H7 (cell line): ENCODE results near the gene ACBD6. TPM values are rescaled to one million over a fixed set of nuclear protein-coding genes. Genes with fewer than 3 reads are reported as not detected.

Experiments
- DNase-seq: peaks from one replicate; pipeline ENCODE4 v3.0.0; 2012
- H3K27me3 ChIP-seq: 2 replicates; pipeline ENCODE4 v1.6.0; 2011; ENCODE audit warnings: mild to moderate bottlenecking, low read length; ENCODE audit not compliant: control insufficient read depth, insufficient read depth
- H3K36me3 ChIP-seq: replicated peaks from 2 replicates; pipeline ENCODE4 v1.5.1; 2011; ENCODE audit warnings: low read length; ENCODE audit not compliant: control insufficient read depth, insufficient read depth
- H3K4me3 ChIP-seq: 2 replicates; pipeline ENCODE4 v1.5.1; 2011; ENCODE audit warnings: low read depth, mild to moderate bottlenecking, control low read depth, low read length, moderate library complexity; ENCODE audit not compliant: insufficient read depth
- total RNA-seq: library from RNA; depleted of rRNA; stranded (reverse); fragments of >200 nt; shearing (Covaris generic); gene quantifications from 2 replicates; pipeline ENCODE4 v1.2.3, GENCODE V29; 2014

The ACBD6 gene
- total RNA-seq, 1 experiment from 2014 or later: 73.2 TPM

DNA sequence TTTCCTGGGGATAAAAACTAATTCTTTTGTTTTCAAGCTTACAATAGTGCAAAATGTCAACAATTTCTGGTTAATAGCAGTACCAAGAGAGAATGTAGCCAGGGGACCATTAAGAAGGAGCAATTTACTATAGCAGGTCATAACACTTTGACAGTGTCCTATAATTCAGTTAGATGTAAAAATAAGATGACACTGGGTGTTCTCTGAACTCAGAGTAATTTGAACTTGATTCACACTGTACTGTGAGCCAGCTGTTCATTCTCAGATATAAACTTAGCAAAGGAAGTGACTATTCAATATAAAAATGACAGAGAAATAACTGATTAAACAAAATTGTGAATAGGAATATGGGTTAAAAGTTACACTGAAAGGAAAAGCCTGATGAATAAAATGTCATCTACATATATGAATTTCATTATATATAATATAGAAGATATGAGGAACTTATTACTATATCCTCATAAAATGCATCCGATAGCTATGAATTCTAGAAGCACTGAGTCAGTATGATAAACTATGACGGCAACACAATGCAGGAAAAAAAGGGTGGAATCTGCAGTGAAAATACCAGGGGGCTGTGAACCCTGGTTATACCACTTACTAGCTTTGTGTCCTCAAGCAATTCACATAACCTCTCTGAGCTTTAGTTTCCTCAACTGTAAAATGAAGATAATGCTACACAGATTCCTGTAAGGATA, 135.9 kb downstream of the ACBD6 start:
- Histone ChIP-seq H3K4me3 (no peak overlapping the region), H3K27me3 (no peaks in the 10 kb centered on the region), H3K36me3 (no peaks in the 10 kb centered on the region)
- no peak for DNase-seq

DNA sequence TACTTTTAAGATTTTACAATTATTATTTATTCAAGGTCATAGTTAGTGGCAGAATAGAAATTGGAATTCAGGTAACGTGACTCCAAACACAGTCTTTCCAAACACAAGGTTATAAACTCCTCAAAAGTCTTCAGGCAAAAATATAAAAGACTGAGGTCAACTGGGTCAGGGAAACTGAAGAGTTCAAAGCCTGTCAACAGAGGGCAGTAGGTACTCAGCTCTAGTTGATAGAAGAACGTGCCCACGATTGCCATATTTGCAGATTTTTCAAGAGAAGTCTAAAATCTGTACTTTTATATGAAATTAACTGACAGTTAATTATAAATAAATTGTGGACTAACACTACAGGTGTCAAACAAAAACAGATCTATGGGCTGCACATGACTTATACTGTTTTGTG, 137.3 kb downstream of the ACBD6 start:
- H3K27me3 ChIP-seq: no peaks in the 10 kb centered on the region
- no peaks in the 10 kb centered on the region for H3K36me3 ChIP-seq
- H3K4me3 ChIP-seq: no peak overlapping the region
- DNase-seq: no peak

DNA sequence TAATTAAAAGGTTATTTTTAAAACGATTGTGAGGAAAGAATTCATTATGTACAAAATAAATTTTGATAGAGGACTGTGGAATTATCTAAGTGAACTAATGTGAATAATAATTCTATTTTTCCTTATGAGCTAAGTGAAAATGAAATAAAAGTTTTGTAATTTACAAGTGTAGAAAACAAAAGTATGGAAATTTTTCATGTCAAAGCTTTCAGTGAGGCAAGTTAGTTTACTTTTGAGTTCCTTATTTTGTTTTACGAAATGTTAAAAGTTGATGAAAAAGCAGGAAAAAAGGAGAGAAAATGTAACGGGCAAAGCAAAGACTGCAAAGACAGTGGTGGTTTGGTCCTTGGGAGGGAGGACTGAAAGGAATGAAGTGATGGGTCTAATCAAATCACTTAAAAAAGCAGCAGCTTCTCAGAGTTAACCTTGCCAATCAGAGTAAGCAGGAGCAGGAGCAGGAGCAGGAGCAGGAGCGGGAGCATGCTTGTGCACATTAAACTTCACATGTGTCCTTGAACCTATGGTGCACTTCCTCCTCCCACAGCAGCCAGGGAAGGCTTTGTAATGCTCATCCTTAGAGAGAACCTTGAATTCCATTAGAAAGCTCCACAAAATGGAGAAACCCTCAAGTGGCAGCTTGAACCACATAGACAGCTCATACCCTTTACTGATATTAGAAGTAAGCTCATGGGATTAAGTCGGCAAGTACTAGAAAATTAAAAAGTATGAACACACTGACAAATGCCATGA, 139.0 kb downstream of the ACBD6 start:
- no peak overlapping the region for H3K4me3 ChIP-seq
- no peak for DNase-seq
- H3K36me3 ChIP-seq: no peaks in the 10 kb centered on the region
- no peaks in the 10 kb centered on the region for H3K27me3 ChIP-seq

DNA sequence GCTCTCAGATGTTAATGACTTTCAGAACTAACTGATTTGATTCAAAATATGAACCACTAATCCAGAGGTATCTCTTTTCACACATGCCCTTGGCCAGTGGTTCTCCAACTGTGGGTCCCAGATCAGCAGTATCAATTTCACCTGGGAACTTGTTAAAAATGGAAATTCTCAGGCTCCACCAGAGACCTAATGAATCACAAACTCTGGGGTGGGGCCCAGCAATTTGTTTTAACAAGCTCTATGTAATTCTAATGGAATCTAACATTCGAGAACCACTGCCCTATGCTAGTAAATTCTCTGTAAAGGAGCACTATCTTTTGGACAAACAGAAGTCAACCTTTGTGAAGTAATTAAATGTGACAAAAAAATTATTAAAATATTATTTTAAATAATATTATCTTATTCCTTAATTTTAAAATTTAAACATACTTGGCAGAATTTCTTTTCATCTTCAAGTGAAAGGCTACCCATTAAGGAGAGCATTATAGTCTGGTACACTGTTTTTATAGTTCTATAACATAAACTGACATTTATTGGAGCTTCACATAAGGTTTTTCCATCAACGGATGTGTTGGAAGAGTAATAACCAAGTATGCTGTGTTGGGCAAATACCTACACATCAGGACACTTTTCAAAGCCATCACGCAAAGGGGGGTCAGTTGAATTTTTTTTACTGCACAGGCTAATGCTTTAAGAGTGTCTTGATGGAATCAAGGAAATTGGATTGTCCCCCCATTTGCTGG, 141.9 kb downstream of the ACBD6 start:
- H3K27me3 ChIP-seq: no peaks in the 10 kb centered on the region
- DNase-seq: no peak
- no peak overlapping the region for H3K4me3 ChIP-seq
- no peaks in the 10 kb centered on the region for H3K36me3 ChIP-seq

DNA sequence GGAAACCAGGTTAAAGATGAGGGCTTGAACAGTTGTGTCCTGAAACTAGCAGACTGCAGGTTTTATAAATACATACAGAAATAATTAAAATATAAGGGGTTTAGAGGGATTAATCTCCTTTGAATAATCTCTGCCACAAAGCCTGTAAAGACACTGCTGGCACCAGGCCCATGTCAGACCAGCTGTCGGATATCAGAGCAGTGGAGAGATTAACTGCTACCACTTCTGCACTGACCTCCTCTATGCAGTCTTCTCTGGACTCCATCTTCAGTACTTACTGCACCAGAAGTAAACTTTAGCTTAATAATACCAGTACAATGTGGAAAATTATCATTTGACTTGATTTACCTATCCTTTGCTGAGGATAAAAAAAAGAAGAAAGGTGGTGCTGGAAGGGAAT, 143.7 kb downstream of the ACBD6 start:
- Histone ChIP-seq H3K4me3 (no peak overlapping the region), H3K36me3 (no peaks in the 10 kb centered on the region), H3K27me3 (no peaks in the 10 kb centered on the region)
- no peak for DNase-seq

DNA sequence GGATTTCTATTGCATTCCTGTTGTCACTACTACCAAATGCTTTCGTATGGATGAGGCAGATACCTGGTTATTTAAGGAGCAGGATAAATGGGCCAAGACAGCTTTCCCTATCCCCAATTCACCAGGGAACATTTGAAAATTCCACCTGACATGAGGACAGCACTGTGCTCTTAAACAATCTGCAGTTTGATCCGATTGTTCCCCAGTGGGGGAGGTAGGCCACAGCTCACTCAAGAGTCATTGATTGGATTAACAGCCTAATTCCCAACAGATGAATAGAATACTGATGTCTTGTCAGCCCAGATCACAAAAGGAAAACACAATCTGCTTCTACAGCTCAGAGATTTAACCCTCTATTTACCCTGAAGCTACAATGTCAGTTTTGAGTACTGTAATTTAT, 148.4 kb downstream of the ACBD6 start:
- H3K27me3 ChIP-seq: no peaks in the 10 kb centered on the region
- peak; percentile 36 for DNase-seq
- no peaks in the 10 kb centered on the region for H3K36me3 ChIP-seq
- no peak overlapping the region for H3K4me3 ChIP-seq

DNA sequence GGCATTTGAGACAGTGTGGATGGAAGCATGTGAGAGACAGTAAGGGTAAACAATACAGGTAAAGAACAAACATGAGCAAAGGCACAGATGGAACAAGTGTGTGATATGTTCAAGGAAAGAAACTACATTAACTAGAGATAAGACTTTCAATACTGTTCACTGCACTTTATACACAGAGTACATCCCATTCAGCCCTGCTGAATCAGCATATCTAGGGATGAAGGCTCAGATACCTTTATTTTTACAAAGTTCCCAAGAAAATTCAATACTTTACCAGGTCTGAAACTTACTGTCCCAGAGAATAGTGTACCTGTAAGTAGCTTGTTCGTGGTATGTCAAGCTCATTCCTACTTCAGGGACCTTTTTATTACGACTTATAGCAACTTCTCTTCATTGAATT, 149.8 kb downstream of the ACBD6 start:
- no peak overlapping the region for H3K4me3 ChIP-seq
- H3K27me3 ChIP-seq: no peaks in the 10 kb centered on the region
- H3K36me3 ChIP-seq: no peaks in the 10 kb centered on the region

DNA sequence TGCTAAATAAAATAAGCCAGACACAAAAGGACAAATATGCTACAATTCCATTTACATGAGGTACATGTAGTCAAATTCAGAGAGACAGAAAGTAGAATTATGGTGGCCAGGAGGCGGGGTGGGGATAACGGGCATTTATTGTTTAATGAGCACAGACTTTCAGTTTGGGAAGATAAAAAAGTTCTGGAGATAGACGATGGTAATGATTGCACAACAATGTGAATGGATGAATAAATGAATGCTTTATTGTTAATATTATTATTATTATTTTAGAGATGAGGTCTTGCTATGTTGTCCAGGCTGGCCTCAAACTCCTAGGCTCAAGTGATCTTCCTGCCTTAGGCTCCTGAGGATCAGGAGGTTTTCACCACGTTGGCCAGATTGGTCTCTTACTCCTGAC, 150.4 kb downstream of the ACBD6 start:
- no peaks in the 10 kb centered on the region for H3K27me3 ChIP-seq
- no peaks in the 10 kb centered on the region for H3K36me3 ChIP-seq
- H3K4me3 ChIP-seq: no peak overlapping the region
- no peak for DNase-seq

More for the DNA sequence above, 149.8 kb downstream of the ACBD6 start:
- DNase-seq: no peak

DNA sequence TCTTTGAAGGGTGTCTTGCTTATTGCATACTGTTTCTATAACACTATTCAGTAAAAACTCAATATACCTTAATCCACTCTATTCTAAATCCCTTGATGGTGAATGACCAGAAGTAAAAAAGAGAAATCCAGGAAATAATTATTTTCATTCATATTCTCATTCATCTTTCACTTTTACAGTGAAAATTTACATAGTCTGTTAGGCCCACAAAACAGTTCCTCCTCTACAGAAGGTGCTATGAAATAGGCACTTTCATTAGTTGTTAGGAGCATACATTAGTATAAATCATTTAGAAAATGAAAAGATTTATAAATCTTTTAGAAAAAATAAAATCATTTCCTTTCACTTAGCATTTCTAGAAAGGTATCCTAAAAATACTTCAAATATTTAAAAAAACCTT, 157.2 kb downstream of the ACBD6 start:
- no peak for DNase-seq
- H3K4me3 ChIP-seq: no peak overlapping the region
- H3K36me3 ChIP-seq: no peaks in the 10 kb centered on the region
- H3K27me3 ChIP-seq: no peaks in the 10 kb centered on the region

DNA sequence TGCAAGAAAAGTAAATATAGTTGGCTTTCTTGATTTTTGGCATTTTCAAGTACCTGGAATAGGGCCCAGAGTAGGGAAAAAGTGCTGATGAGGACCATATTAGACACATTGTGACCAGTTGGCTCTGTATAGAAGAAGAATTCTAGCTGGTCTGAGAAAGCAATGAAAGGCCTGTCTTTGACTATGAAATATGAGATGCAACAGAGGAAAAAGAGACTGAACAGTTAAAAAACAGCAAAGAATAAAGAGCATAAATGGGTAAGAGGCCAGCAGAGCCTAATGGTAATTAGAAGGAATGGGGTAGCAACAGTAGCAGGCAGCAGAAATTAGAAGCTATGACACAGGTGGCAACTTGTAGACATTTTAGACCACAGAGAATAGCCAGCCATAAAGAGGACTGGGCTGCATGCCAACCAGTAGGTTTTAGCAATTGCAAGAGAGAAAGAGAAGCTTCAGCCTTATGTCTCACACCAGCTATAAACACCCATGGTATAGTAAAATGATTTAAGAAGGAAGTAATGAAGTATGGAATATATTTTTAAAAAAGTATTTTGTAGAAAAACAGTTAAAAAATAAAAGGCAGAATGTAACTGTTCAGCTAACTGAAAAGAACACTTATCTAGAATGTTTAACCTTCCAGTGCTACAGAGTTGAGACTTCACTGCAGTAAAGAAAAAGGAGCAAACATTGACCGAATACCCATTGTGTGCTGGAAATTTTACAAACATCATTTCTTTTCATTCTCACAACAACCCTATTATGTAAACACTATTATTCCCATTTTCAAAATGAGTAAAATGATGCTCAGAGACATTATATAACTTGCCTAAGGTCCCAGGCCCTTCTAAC, 158.2 kb downstream of the ACBD6 start:
- Histone ChIP-seq H3K27me3 (no peaks in the 10 kb centered on the region), H3K4me3 (no peak overlapping the region), H3K36me3 (no peaks in the 10 kb centered on the region)
- no peak for DNase-seq

DNA sequence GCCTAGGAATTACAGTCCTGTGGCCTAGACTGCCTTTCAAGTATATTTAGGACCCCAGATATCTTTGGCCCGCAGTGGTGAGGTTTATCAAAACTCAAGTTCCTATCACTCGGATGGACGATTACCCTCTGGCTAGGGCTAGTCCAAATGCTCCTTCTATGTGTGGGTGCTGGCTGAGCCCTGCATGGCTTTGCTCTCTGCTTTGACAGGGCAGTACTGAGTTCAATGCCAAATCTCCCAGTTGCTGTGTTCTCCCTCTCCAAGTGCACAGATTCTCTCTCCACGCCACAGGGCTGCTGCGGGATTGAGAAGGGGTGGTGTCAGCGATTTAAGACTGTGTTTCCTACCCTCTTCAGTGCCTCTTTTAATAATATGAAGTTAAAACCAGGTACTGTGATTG, 175.3 kb downstream of the ACBD6 start:
- H3K36me3 ChIP-seq: no peaks in the 10 kb centered on the region
- no peak for DNase-seq
- H3K27me3 ChIP-seq: no peaks in the 10 kb centered on the region
- no peak overlapping the region for H3K4me3 ChIP-seq

DNA sequence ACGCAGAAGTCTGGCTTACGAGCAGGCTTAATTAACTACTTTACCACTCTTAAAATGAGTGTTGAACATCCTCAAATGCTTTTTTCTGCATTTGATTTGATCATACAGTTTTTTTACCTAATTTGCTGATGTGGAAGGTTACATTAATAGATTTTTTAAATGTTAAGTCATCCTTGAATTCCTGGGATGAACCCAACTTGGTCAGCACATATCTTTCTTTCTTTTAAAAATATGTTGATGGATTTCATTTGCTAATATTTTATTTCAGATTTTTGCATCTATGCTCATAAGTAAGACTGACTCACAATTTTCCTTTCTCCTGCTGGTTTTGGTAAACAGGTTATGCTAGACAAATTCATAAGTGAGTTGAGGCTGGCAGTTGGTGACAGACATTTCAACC, 189.5 kb downstream of the ACBD6 start:
- DNase-seq: no peak
- Histone ChIP-seq H3K36me3 (no peaks in the 10 kb centered on the region), H3K4me3 (no peak overlapping the region), H3K27me3 (no peaks in the 10 kb centered on the region)

DNA sequence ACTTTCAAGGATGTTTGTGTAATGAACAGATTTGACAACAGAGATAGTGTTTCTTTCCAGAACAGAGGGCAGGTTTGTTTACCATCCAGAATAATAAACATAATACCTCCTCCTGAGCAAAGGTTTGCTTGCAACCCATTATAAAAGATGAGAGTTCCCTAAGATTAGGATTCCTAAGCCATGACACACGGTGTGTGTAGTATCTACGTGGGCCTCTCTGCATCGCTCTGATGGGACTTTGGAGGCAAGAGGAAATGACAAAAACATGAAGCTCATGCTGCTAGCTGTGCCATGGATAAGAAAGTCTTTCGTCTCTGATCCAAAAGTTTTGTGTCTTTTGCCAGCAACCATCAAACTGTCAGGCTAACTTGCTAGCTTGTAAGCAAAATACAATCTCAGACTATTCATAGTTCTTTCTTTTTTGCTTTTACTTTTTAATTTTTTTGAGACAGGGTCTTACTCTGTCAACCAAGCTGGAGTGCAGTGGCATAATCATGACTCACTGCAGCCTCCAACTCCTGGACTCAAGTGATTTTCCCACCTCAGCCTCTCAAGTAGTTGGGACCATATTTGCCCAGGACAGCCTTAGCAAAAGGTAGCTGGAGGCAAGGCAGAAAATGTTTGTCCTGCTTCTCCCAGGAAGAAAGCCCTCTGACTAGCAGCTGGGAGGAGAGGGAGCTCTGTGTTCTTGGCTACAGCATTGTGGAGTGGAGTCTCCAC, 191.2 kb downstream of the ACBD6 start:
- Histone ChIP-seq H3K36me3 (no peaks in the 10 kb centered on the region), H3K27me3 (no peaks in the 10 kb centered on the region), H3K4me3 (no peak overlapping the region)
- no peak for DNase-seq

DNA sequence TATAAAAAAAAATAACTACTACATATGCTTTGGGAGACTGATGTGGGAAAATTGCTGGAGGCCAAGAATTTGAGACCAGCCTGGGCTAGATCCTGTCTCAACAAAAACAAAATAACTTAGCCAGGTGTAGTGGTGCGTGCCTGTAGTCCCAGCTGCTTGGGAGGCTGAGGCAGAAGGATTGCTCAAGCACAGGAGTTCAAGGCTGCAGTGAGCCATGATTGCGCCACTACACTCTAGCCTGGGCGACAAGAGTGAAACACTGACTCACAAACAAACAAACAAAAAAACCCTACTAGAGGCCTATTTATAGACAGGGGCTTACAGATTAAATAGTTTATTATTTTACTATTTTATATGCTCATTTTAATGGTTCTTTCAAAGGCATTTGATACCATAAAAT, 192.3 kb downstream of the ACBD6 start:
- Histone ChIP-seq H3K36me3 (no peaks in the 10 kb centered on the region), H3K4me3 (no peak overlapping the region), H3K27me3 (no peaks in the 10 kb centered on the region)
- DNase-seq: no peak
